NCI-H446 treated with DMSO at 0.1 percent for 48 hours (cell line): ENCODE measurements around the gene PATL2.
"Not testable (repeated sequence)": the region's sequence is repeated elsewhere in the genome, so short reads cannot be mapped to it uniquely, and the experiment has no call there.

Source experiments
- DNase-seq: peaks from one replicate; lab custom pipeline; 2025; lab: John Stamatoyannopoulos, UW

The PATL2 gene

GRCh38 chr15:44647036-44647435 is 64.1 kb downstream of the PATL2 start:
- no peak for DNase-seq

- DNase-seq: no peak
Measured at GRCh38 chr15:44646460-44646859, 64.7 kb downstream of the PATL2 start.

- no peak for DNase-seq
Measured at GRCh38 chr15:44641651-44642050, 69.5 kb downstream of the PATL2 start.

DNA sequence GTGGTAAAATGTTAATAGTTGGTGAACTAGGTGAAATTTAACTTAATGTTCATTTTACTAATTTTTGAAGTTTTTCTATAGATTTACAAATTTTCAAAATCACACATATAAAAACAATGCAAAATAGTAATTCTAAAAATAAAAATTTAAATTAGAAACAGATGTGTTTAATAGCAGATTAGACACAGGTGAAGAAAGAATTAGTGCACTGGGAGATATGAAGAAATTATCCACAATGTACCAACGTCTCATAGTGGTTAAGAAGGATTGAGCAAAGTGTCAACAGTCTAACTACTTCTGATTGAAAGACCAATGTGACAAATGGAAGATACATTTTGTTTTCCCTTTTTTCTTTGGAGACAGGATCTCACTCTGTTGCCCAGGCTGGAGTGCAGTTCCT is 74.1 kb downstream of the PATL2 start:
- DNase-seq: no peak

DNA sequence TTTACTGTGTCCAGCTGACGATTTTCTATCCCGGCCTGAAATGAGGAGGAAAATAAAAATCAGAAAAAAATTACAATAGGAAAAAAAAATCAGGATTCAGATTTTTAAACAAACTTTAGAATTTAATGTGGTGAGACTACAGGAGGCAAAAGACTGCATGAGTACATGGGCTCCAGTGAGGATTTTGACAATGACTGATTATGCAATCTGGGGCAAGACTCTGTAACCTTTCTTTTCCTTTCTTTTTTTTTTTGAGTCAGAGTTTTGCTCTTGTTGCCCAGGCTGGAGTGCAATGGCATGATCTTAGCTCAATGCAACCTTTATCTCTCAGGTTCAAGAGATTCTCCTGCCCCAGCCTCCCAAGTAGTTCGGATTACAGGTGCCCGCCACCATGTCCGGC is 77.5 kb downstream of the PATL2 start:
- no peak for DNase-seq

- DNase-seq: not testable (repeated sequence)
Measured at GRCh38 chr15:44625286-44625685, 85.8 kb downstream of the PATL2 start.

GRCh38 chr15:44623178-44623577 is 87.9 kb downstream of the PATL2 start:
- no peak for DNase-seq

- no peak for DNase-seq
Measured at GRCh38 chr15:44620081-44620480, 91.0 kb downstream of the PATL2 start.

GRCh38 chr15:44616974-44617373 is 94.1 kb downstream of the PATL2 start:
- no peak for DNase-seq
